GM18505 (cell line): ENCODE data around the gene TNFAIP2.
"Not testable (repeated sequence)": the region's sequence is repeated elsewhere in the genome, so short reads cannot be mapped to it uniquely, and the experiment has no call there.

Experiments
- ATAC-seq: cut with Tn5 transposase; IDR thresholded peaks from one replicate; pipeline ENCODE4 v1.9.1; 2021; ENCODE audit not compliant: unreplicated experiment
- POLR2A ChIP-seq: IDR thresholded peaks from 4 replicates; pipeline ENCODE4 v1.6.1; 2011; ENCODE audit warnings: borderline replicate concordance; ENCODE audit not compliant: insufficient read depth, insufficient read length; ENCODE audit errors: extremely low read depth

Gene TNFAIP2

DNA sequence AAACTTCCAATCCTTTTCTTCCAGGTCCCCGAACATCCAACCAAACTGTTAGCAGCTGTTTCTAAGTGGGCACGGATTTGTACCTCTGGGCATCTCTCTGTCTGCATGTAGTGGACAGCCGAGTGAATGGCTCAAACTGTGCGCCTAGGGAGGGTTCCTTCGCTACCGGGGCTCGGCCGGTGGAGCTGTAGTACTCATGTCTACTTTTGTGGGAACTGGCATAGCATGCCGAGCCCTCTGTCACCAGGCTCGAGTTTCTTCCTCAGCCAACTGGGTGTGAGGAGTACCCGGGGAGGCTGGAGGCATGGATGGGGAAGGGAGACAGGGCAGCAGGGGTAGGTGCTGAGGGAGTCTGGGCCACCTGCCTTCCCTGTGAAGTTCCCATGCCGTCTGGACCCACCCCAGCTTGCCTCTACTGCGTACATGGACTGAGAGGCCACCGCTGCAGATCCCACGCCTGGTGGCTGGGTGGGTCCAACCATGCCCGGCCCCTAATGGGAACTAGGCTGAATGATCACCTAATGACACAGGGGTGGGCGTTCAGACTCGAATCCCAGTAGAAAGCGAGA lies 23.0 kb downstream of the TNFAIP2 start:
- no peak for TF ChIP-seq POLR2A
- ATAC-seq = no peak

DNA sequence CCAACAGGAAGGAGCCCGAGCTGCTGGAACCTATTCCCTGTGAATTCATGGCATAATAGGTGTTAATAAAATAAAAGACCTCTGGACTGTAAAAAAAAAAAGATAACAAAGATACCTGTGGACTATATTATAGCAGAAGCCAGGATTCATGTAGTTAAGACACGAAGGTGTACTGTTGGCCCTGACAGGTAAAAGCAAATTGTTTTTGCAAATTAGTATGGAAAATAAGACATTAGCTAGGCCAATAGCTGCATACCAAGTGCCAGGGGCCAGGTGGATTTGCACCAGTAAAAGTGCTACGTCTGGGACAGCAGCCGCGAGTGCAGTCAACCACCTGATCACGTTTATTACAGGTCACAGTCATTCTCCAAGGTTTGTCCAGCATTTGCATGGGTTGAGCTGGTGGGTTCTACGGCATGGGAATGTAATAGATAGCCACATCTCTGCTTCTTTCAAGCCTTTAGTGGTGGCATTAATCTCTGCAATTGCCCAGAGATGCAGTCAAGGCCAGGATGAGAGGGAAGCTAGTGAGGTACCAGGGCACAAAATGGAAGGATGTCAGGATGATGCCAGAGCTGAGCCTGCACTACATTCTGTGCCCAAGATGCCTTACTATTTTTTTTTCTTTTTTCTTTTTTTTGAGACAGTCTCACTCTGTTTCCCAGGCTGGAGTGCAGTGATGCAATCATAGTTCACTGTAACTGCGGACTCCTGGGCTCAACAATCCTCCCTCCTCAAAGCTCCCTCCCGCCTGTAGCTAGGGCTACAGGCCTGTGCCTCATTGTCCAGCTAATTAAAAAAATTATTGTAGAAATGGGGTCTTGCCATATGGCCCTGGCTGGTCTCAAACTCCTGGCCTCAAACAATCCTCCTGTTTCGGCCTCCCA lies 26.3 kb downstream of the TNFAIP2 start:
- TF ChIP-seq POLR2A = no peak
- ATAC-seq = no peak

DNA sequence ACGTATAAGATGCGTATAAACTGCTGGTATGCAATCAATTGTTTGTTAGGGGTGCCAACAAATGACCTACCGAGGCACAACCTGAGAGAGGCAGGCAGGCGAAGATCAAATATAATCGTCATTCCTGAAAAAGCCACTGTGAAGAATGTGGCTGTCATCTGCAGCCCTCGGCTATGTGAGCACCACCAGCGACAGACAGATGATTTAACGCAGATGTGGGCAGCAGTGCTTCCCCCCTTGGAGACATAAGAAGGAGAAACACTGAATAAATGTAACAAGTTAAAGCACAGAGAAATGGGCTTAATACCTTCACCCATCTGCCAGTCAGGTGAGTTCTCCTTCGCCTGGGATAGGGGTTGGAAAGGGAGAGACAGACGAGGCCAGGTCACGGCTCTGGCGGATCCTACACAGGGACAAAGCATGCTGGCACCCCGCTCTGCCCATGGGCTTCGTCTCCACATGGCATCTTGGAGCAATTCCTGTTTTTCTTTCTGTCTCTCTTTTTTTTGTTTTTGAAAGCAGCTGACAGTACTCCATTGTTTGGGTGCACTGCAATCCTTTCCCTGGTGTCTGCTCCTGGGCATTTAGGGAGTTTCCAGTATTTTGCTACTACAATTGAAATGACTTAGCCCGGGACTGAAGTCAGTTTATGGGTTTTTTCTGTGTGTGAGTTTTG lies 28.1 kb downstream of the TNFAIP2 start:
- no peak for ATAC-seq
- no peak for TF ChIP-seq POLR2A

DNA sequence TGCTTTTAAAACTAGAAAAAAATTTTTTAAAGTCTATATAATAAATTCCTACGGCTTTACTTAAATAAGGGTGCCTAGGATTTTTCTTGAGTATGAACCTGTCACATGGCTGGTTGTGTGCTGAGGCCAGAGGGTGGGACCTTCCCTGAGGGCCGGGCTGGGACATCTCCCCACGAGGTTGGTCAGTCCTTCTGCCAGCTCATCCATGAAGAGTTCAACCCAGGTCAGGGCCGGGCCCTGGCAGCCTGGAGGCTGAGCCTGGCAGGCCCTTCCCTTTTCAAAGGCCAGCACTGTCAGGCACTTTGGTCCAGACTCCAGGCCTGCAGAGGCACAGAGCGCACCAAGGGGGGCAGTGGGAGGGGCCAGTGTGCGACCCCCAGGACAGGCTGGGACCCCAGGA lies 31.7 kb downstream of the TNFAIP2 start:
- TF ChIP-seq POLR2A = no peak
- no peak for ATAC-seq

DNA sequence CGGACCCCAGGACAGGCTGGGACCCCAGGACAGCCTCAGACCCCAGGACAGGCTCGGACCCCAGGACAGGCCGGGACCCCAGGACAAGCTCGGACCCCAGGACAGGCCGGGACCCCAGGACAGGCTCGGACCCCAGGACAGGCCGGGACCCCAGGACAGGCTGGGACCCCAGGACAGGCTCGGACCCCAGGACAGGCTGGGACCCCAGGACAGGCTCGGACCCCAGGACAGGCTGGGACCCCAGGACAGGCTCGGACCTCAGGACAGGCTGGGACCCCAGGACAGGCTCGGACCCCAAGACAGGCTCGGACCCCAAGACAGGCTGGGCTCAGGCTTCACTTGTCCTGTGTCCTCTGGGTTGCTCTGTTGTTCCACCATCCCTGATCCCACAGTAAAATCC lies 32.2 kb downstream of the TNFAIP2 start:
- not testable (repeated sequence) for ATAC-seq

DNA sequence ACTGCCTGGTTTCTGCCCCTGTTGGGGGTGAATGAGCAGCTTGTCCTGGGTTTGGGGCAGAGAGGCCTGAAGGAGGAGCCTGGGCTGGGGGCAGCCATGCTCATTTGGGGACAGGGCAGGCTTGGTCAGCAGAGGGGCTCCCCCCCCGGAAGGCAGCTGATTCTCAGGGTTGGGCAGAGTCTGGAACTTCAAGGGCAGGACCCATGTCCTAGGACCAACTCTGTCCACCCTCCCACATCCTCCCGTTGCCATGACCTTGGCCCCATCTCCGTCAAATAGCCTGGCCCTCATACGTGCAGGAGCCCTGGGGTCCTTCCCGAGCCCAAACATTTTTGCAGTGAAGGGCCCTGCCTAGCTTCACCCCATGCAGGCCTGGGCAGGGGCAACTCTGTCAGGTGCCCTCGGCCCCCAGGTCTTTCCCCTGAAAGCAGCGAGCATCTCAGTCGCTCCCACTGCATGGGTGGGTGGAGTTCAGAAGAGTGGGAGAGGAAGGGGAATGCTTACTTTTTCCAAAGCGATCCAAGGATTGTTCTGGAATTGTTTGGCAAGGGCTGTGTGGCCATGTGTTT lies 32.6 kb downstream of the TNFAIP2 start:
- TF ChIP-seq POLR2A = no peak
- no peak for ATAC-seq

DNA sequence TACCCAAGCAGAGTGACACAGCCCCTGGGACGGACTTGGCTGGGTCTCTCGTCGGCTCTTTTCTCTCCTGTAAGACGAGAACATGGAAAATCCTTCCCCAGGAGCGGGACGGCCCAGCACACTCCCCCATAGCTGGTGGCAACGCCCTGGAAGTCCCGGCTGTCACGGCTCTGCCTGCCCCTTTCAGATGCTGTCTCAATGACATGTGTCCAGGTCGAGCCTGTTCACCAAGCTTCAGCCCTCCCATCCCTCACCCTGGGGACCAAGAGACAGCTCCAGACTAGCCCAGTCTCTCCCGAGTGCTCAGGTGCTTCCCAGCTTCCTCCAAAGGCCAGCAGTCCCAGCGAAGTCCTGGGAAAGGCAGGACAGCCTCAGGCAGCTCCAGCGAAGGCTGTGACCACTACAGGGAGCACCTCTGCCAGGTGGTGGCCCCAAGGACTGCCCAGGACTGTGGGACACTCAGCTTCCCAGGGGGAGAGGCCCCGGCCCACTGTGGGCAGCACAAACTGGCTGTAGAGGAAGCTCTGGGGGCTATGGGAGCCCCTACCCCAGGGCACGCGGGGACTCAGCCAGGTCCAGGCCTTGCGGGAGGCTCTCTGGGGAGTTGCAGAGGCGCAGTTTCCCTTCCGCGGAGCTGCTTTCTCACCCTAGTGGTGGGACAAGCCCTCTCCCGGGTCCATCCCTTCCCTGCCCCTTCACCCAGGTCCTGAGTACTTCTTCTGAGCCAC lies 33.6 kb downstream of the TNFAIP2 start:
- TF ChIP-seq POLR2A = no peak
- no peak for ATAC-seq

DNA sequence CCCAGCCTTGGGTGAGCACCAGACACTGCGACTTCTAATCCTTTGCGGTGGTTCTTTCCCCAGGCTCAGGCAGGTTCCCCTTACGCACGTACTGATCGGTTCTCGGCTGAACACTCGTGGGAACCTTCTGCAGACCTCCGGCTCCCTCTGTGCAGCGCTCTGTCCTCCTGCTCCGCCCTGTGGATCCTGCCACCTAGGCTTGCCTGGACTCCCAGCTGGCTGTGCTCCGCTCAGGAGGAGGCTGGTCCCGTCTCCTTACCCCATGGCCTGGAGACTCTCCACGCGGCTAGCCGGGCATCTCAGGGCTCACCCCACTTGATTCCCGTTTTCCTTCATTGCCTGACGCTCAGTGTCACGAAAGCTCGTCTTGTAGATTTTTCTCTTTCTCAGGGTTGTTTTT lies 34.7 kb downstream of the TNFAIP2 start:
- ATAC-seq = no peak
- no peak for TF ChIP-seq POLR2A

DNA sequence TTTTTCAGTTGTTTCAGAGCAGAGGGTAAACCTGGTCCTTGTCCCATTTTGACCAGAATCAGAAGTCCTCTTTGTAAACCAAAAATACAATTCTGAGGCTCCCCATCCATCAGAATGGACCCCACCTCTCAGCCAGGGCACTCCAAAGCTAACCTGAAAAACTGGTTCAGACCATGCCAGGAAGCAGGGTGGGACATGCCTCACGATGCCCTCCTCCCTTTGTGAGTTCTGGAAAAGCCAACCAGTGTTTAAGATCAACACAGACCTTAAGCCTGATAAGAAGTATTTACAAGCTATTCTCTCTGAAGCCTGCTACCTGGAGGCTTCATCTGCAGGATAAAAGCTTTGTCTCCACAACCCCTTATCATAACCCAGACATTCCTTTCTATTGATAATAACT lies 35.4 kb downstream of the TNFAIP2 start:
- no peak for ATAC-seq
- no peak for TF ChIP-seq POLR2A

DNA sequence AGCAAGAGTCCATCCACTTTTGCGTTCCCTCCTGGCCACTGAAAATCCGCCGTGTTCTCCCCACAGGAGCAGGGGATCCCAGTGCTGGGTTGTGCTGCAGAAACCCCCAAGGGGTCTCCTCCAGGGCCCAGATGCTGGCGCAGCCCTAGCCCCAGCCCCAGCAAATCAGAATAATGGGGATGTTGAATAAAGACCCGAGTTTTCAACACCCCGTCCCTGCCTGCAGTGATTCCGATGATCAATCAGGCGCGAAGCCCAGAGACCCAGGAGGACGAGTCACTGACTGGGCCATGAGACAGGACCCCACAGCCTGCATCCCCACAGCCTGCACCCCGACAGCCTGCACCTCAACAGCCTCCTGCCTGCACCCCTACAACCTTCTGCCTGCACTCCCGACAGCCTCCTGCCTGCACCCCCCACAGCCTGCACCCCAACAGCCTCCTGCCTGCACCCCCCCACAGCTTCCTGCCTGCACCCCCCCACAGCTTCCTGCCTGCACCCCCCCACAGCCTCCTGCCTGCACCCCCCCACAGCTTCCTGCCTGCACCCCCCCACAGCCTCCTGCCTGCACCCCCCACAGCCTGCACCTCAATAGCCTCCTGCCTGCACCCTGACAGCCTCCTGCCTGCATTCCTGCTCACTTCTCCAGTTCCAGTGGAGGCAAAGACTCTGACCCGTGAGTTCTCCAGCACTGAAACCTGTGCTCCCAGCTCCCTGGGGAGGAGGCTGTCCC lies 37.2 kb downstream of the TNFAIP2 start:
- TF ChIP-seq POLR2A = no peak
- ATAC-seq = no peak

DNA sequence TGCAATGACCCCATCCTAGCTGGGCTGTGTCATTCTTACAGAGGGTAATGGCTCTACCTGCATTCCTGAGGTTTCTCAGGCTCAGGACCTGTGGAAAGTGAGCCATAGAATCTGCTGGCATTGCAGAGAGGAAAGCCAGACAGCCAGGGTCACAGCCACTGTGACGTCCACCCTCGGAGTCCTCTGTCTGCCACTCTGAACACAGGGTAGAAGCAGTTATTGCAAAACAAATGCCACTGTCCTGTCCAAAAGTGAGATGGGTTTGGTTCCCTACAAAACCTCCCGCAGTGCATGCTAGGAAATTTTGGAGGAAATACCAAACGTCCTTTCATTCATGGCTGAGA lies 37.8 kb downstream of the TNFAIP2 start:
- no peak for TF ChIP-seq POLR2A
- ATAC-seq = no peak

DNA sequence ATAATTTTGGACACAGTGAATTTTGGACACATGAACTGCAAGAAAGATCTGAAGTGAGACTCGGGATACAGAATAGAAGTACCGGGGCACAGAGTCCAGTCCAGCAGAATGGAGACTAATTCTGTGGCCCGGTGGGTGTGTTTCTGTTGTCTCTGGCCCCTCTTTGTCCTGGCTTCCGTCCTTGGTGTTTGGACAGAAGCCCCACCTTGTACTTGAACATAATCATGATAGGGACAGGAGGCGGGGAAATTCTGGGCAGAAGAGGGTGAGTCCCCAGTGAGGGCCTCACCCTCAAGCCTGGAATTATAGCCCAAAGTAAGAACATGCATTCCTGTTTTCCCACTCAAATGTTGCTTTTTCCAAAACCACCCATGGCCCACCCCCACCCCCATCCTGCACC lies 39.9 kb downstream of the TNFAIP2 start:
- TF ChIP-seq POLR2A = no peak
- ATAC-seq = no peak

DNA sequence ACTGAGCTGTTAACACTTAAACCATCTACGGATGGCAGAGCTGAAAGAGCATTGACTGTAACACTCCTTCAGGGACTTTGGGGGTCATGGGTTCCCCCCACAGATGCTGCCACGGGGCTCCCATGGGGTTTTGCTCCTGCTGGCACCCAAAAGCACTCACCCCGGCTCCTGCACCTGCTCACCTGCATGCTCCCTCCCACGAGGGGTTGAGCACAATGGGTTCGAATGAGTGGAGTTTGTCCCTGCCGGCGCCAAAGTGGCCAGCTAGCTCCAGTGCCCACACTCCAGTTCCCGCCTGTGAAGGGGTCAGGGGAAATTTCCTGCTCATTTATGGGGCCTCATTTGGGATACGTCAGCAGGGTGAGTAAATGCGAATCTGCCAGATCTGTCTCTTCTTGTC lies 40.7 kb downstream of the TNFAIP2 start:
- ATAC-seq = no peak

More for the DNA sequence above, 40.7 kb downstream of the TNFAIP2 start:
- TF ChIP-seq POLR2A = no peak
